Central memory CD8-positive, alpha-beta T cell (primary cell): ENCODE measurements around the gene NRG3.

Experiments used
- ATAC-seq: fragments of 150-1000 bp; cut with Tn5 transposase; replicated peaks from 2 replicates; pipeline ENCODE4 v1.10.0; 2022; ENCODE audit warnings: mild to moderate bottlenecking, moderate FRiP score, moderate number of reproducible peaks; ENCODE audit not compliant: poor library complexity, severe bottlenecking; ENCODE audit errors: extremely low read depth
- DNase-seq, 2 donors: peaks; one replicate each; pipeline ENCODE4 v3.0.0; 2021; ENCODE audit warnings: low spot score in 2 of 2
- H3K27ac Mint-ChIP-seq: one replicate; pipeline ENCODE4 v1.8.0; 2022; ENCODE audit warnings: low read depth, mild to moderate bottlenecking, moderate library complexity, mixed read lengths
- H3K27me3 Mint-ChIP-seq: one replicate; pipeline ENCODE4 v1.8.0; 2022; ENCODE audit warnings: mixed read lengths
- H3K36me3 Mint-ChIP-seq: one replicate; pipeline ENCODE4 v1.8.0; 2022; ENCODE audit warnings: mild to moderate bottlenecking, moderate library complexity, mixed read lengths; ENCODE audit not compliant: insufficient read depth
- H3K4me1 Mint-ChIP-seq: one replicate; pipeline ENCODE4 v1.8.0; 2022; ENCODE audit warnings: mixed read lengths
- H3K4me3 Mint-ChIP-seq: one replicate; pipeline ENCODE4 v1.8.0; 2022; ENCODE audit warnings: mild to moderate bottlenecking, moderate library complexity, mixed read lengths
- H3K9me3 Mint-ChIP-seq: one replicate; pipeline ENCODE4 v1.8.0; 2022; ENCODE audit warnings: mixed read lengths

NRG3 gene

DNA sequence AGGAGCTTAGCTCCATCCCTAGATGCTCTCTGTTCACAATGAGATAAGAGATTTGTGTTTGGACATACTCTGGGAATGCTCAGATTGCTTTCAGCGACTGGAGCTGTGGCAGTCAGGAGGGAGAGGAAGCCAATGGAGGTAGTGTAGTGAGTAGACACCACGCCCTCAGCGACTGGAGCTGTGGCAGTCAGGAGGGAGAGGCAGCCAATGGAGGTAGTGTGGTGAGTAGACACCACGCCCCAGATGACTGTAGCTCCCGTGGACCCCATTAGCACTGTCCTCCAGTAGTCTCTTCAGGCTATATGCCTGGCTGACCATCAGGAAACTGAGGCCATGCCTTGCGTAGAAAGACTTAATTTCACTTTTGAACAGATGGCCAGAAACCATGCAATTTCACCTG is 1033.8 kb downstream of the NRG3 start:
- peaks cover 21% of the 10 kb centered on the region for H3K9me3 Mint-ChIP-seq
- H3K27me3 Mint-ChIP-seq, result no peaks in the 10 kb centered on the region
- no peak overlapping the region for H3K27ac Mint-ChIP-seq
- ATAC-seq (no peak), DNase-seq (no peak)
- no peak overlapping the region for H3K4me3 Mint-ChIP-seq
- H3K36me3 Mint-ChIP-seq, result no peaks in the 10 kb centered on the region
- H3K4me1 Mint-ChIP-seq, result no peaks in the 10 kb centered on the region

DNA sequence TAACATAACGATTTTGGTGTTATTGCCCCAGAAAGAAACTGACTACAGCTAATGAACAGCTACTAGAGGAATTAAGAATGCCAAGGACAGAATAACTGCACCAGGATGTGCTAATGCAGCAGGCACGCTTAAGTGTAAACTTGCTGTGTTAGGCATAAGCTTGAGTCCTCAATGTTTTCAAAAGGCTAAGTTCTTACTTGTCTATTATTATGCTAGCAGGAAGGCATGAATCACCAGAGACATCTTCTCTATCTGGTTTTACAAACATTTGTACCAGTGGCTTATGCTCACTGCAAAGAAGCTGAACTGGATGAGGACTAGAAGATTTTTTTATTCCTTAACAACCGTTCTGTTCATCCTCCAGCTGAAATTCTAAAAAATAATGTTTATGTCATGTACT is 1035.3 kb downstream of the NRG3 start:
- Mint-ChIP-seq H3K9me3 (peaks cover 26% of the 10 kb centered on the region), H3K27me3 (no peaks in the 10 kb centered on the region), H3K4me3 (no peak overlapping the region), H3K4me1 (no peaks in the 10 kb centered on the region), H3K27ac (no peak overlapping the region), H3K36me3 (no peaks in the 10 kb centered on the region)
- DNase-seq (no peak), ATAC-seq (no peak)

DNA sequence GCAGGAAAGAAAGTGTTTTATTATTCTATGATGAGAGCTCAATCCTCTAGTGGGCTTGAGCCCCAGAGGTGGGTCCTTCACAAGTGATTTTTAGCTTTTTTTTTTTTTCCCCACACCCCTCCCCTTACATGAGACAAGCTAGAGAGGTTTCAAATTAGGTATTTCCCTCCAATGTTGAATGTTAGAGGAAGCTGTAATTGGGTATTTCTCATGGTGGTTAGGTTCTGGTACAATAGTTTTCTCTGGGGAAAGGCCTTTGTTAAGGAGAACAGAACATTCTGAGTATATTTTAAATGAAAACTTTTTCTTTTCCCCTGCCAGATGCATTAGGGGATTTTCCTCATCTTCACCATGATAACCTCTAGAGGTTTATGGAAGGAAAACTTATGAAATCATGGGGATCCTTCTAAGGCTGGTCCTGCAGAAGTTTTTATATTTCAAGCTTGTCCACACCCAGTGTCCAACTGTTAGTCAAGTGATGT is 1039.7 kb downstream of the NRG3 start:
- H3K36me3 Mint-ChIP-seq, result no peaks in the 10 kb centered on the region
- DNase-seq (no peak), ATAC-seq (no peak)
- no peak overlapping the region for H3K27ac Mint-ChIP-seq
- peaks cover 19% of the 10 kb centered on the region for H3K9me3 Mint-ChIP-seq
- no peaks in the 10 kb centered on the region for H3K4me1 Mint-ChIP-seq
- H3K4me3 Mint-ChIP-seq, result no peak overlapping the region
- no peaks in the 10 kb centered on the region for H3K27me3 Mint-ChIP-seq

DNA sequence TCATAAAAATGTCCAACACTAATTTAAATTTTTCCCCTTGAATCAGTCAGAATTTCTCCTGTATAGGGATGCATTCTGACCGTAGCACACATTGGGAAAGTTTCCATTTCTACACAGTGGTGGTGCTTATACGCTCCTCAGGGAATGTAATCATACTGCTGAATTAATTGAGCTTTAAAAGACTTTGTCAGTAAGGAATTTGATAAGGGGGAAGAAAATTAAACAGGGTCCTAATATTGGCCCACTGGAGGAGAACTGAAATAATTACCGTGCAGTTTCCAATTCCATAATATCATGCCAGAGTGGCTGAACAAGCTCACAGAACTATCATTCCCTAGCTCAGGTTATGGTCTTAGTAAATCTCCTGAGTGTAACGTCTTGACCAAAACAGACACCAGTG is 1041.9 kb downstream of the NRG3 start:
- H3K27me3 Mint-ChIP-seq, result no peaks in the 10 kb centered on the region
- H3K9me3 Mint-ChIP-seq, result peaks cover 19% of the 10 kb centered on the region
- ATAC-seq, result no peak
- H3K36me3 Mint-ChIP-seq, result no peaks in the 10 kb centered on the region
- DNase-seq, result no peak
- no peak overlapping the region for H3K27ac Mint-ChIP-seq
- H3K4me3 Mint-ChIP-seq, result no peak overlapping the region
- no peaks in the 10 kb centered on the region for H3K4me1 Mint-ChIP-seq

DNA sequence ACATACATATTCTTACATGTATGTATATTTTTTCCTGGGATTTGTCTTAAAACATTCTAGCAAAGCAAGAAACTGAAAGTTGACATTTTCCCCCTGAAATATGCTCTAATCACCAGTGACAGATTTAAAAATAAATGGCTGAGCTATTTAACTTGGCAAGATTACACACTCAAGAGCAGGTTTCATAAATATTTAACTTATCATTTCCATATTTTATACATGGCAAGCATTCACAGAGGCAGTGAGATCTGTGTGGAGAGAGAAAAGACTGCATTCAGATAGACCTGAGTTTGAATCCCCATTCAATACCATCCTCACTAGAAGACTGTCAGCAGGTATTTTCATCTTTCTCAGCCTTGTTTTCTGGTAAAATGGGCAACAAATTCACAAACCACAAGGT is 1043.0 kb downstream of the NRG3 start:
- H3K27me3 Mint-ChIP-seq, result no peaks in the 10 kb centered on the region
- H3K4me3 Mint-ChIP-seq, result no peak overlapping the region
- no peaks in the 10 kb centered on the region for H3K36me3 Mint-ChIP-seq
- DNase-seq (no peak), ATAC-seq (no peak)
- H3K4me1 Mint-ChIP-seq, result no peaks in the 10 kb centered on the region
- no peak overlapping the region for H3K27ac Mint-ChIP-seq
- peaks cover 16% of the 10 kb centered on the region for H3K9me3 Mint-ChIP-seq

DNA sequence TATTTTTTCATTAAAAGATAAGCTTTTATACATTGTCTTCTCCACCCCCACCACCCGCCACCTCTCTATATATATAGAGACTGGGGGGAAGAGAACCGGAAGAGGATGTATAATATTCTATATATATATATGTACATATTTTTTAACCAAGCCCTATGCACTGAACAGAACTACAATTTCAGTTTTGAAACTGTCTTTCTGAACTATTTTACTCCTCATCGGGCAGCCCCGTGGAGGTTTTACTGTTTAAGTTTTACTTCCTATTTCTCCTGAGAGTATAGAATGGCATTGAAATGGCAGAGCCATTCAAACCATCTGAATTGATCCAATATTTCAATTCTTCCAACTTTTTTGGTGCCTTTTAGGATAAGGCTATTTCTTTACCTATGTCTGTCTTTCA is 1047.1 kb downstream of the NRG3 start:
- Mint-ChIP-seq H3K27me3 (no peaks in the 10 kb centered on the region), H3K36me3 (no peaks in the 10 kb centered on the region), H3K27ac (no peak overlapping the region), H3K4me1 (no peaks in the 10 kb centered on the region), H3K9me3 (peaks cover 6% of the 10 kb centered on the region), H3K4me3 (no peak overlapping the region)
- DNase-seq (no peak), ATAC-seq (no peak)

DNA sequence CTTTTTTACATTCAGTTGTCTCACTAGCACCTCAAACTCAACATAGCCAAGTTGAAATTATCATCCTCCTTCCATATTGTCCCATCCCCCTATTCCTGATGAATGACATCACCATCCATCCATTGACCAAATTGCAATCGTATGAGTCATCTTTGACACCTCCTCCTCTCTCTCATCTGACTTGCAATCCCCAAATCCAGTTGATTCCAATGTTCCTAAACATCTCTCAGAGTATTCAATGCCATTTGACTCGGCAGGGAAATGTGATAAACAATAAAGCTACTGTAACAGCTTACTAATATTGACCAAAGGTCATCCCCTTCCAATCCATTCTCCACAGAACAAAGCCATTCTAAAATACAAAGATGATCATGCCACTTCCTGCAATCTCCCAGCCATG is 1047.8 kb downstream of the NRG3 start:
- Mint-ChIP-seq H3K9me3 (peaks cover 6% of the 10 kb centered on the region), H3K4me3 (no peak overlapping the region), H3K36me3 (no peaks in the 10 kb centered on the region), H3K27me3 (no peaks in the 10 kb centered on the region), H3K4me1 (no peaks in the 10 kb centered on the region), H3K27ac (no peak overlapping the region)
- no peak for DNase-seq
- no peak for ATAC-seq

DNA sequence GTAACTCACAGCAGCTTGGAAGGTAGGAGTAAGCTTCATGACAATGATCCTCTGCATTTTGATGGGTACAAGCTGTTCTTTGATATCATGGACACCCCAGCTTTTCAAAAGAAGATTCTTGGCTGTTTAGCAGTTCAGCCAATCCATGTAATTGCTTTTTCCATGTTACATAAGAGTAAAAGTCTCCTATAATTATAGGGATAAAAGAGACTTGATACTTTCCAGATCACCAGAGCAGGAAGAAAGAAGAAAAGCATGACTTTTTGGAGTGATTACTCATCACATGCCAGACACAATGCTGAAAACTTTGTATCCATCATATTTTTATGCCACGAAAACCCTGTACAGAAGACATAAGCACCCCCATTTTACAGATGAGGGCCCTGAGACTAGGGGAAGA is 1049.7 kb downstream of the NRG3 start:
- H3K27ac Mint-ChIP-seq, result no peak overlapping the region
- no peak for ATAC-seq
- DNase-seq, result no peak
- H3K36me3 Mint-ChIP-seq, result no peaks in the 10 kb centered on the region
- H3K9me3 Mint-ChIP-seq, result peaks cover 12% of the 10 kb centered on the region
- H3K4me3 Mint-ChIP-seq, result no peak overlapping the region
- H3K27me3 Mint-ChIP-seq, result no peaks in the 10 kb centered on the region
- no peaks in the 10 kb centered on the region for H3K4me1 Mint-ChIP-seq

DNA sequence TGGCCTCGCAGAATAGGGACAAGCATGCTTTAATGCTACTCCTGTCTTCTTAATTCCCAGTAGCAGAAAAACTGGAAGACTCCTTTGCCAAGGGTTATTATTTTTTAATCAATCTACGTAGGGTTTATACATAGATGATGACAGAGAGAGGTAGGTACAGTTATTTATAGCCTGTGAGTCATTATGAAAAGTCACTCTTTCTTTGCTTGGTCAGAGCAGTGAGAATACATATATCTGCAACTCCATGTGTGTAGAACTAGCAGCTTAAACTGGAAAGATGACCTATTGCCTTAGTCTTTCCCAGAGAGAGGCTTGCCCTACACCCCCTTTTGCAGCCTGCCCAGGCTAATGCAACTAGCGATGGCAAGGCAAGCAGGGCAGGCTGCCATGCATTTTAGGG is 1050.6 kb downstream of the NRG3 start:
- H3K4me1 Mint-ChIP-seq, result no peaks in the 10 kb centered on the region
- H3K27me3 Mint-ChIP-seq, result no peaks in the 10 kb centered on the region
- no peak for ATAC-seq
- H3K36me3 Mint-ChIP-seq, result no peaks in the 10 kb centered on the region
- H3K9me3 Mint-ChIP-seq, result peaks cover 17% of the 10 kb centered on the region
- no peak for DNase-seq
- H3K4me3 Mint-ChIP-seq, result no peak overlapping the region
- no peak overlapping the region for H3K27ac Mint-ChIP-seq

DNA sequence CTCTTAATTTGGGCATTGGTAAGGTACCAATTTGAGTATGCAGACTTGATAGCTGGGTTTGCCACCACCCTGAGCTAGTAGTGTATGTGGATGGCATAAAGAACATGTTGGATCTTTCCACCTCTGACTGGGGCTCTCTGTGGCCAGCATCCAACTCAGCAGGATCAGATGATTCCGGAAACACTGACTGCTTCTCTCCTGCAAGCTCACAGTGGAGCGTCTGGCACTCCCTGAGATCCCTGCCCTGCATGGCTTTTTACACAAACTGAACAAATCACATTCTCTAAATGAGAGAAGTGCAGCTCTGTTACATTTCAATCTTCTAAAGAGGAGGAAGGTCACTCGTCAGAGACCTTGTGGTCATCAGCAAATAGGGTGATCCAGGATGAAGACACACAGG is 1057.5 kb downstream of the NRG3 start:
- Mint-ChIP-seq H3K4me3 (no peak overlapping the region), H3K9me3 (peaks cover 26% of the 10 kb centered on the region), H3K27ac (no peak overlapping the region), H3K36me3 (no peaks in the 10 kb centered on the region), H3K27me3 (no peaks in the 10 kb centered on the region), H3K4me1 (no peaks in the 10 kb centered on the region)
- DNase-seq (no peak), ATAC-seq (no peak)

DNA sequence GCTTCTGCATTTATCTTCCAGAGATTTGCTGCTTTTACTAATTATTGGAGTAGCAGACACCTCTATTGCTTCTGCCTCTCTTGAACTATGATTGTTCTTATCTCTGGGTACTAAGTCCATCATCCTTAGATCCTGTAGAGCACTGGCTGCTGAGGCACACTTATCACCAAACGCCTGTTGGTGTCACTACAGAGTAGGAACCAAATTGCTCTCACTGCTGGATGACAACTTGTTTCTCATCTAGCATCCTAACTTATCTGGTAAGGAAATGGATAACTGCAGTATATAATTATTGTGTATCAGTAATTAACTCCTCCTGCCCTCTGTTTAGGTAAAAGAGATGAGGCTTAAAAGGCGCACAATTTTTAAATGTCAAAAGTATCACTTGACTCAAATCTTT is 1059.4 kb downstream of the NRG3 start:
- DNase-seq, result no peak
- no peak for ATAC-seq
- Mint-ChIP-seq H3K9me3 (peaks cover 21% of the 10 kb centered on the region), H3K4me3 (no peak overlapping the region), H3K36me3 (no peaks in the 10 kb centered on the region), H3K27ac (no peak overlapping the region), H3K27me3 (no peaks in the 10 kb centered on the region), H3K4me1 (no peaks in the 10 kb centered on the region)

DNA sequence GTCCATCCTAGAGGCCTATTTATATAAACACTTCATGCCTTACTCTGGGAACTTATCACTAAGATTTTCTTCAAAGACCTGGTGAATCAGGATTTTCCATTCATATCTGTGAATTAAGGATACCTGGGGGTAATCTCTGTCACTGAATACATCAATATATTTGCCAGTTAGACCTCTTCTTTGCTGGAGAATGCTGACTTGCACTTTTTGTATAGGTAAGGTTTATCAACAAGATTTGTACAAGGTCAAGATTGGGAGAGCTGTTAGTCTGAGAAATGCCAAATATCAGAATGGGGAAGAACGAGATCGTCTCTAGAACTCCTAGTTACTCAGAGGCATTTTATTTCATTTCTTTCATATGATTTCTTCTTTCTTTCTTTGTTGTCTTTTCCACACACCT is 1060.0 kb downstream of the NRG3 start:
- Mint-ChIP-seq H3K9me3 (peaks cover 18% of the 10 kb centered on the region), H3K4me1 (no peaks in the 10 kb centered on the region), H3K27me3 (no peaks in the 10 kb centered on the region), H3K36me3 (no peaks in the 10 kb centered on the region), H3K4me3 (no peak overlapping the region), H3K27ac (no peak overlapping the region)
- no peak for DNase-seq
- no peak for ATAC-seq

DNA sequence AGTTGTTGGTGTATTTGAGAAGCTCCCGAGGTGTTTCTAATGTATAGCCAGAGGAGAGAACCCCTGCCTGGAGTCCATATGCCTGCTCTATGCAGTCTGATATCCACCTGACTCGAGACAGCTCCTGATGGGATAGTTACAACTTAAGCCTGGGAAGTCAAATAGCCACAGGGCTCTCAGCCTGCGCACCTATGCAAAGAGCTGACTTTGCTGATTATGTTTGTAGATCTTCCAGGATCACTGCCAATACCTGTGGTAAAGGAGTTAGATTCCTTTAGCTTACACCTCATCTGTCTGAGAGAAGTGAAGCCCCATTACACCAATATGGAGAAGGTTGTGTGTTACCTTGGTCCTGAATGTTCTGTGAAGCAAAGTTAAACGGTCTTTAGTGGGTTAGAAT is 1063.3 kb downstream of the NRG3 start:
- H3K4me1 Mint-ChIP-seq, result no peaks in the 10 kb centered on the region
- DNase-seq, result no peak
- no peaks in the 10 kb centered on the region for H3K36me3 Mint-ChIP-seq
- no peak overlapping the region for H3K4me3 Mint-ChIP-seq
- H3K27me3 Mint-ChIP-seq, result no peaks in the 10 kb centered on the region
- H3K27ac Mint-ChIP-seq, result no peak overlapping the region
- ATAC-seq, result no peak
- H3K9me3 Mint-ChIP-seq, result peaks cover 18% of the 10 kb centered on the region
